HEK293 (cell line): ENCODE results near the gene KPNA3.

Experiments used
- CTCF ChIA-PET: fragments of 350-600 bp; formaldehyde crosslinking; extraction: SDS; loops from one replicate; lab custom pipeline; 2021; ENCODE audit warnings: antibody characterized with exemption; lab: Yijun Ruan, JAX
- POLR2A ChIA-PET: fragments of 300-600 bp; formaldehyde crosslinking; extraction: SDS; loops from one replicate; lab custom pipeline; 2020; ENCODE audit warnings: antibody characterized with exemption, inconsistent platforms; lab: Yijun Ruan, JAX
- H3K27ac ChIP-seq: fragments of 200-500 bp; sonication (Bioruptor generic); 2 replicates; pipeline ENCODE4 v1.5.1; 2014; ENCODE audit warnings: low read depth, low read length, control low read depth, inconsistent platforms; ENCODE audit errors: extremely low read depth
- H3K36me3 ChIP-seq, 2 experiments: fragments of 200-500 bp in 1 of 2; sonication (Bioruptor generic) in 1 of 2; 1 replicate in 1 of 2; 2 replicates in 1 of 2; pipeline ENCODE4 v1.5.1; 2014 to 2017; ENCODE audit warnings: inconsistent platforms in 2 of 2, low read length in 2 of 2; ENCODE audit not compliant: control insufficient read depth in 2 of 2, insufficient read depth in 1 of 2
- H3K4me1 ChIP-seq: fragments of 200-500 bp; sonication (Bioruptor generic); 2 replicates; pipeline ENCODE4 v1.5.1; 2014; ENCODE audit warnings: mild to moderate bottlenecking, low read length, inconsistent platforms; ENCODE audit not compliant: control insufficient read depth, insufficient read depth
- H3K4me3 ChIP-seq: 2 replicates; pipeline ENCODE4 v1.5.1; 2011; ENCODE audit warnings: low read depth, mild to moderate bottlenecking, control low read depth, low read length, moderate library complexity
- H3K9me3 ChIP-seq: fragments of 200-500 bp; sonication (Bioruptor generic); 2 replicates; pipeline ENCODE4 v1.5.1; 2014; ENCODE audit warnings: low read depth, low read length, inconsistent platforms; ENCODE audit not compliant: control insufficient read depth, insufficient read depth
- SP2 ChIP-seq: fragments of 450-650 bp; formaldehyde crosslinking; IDR thresholded peaks from 2 replicates; pipeline ENCODE4 v1.5.1; 2016; ENCODE audit warnings: missing biosample characterization, missing genetic modification characterization
- ZBTB8A ChIP-seq: fragments of 450-650 bp; formaldehyde crosslinking; IDR thresholded peaks from 2 replicates; pipeline ENCODE4 v1.5.1; 2016; ENCODE audit warnings: missing biosample characterization, missing genetic modification characterization
- ZNF10 ChIP-seq: fragments of 450-650 bp; formaldehyde crosslinking; IDR thresholded peaks from 2 replicates; pipeline ENCODE4 v1.5.1; 2017; ENCODE audit warnings: missing biosample characterization, missing genetic modification characterization
- ZNF211 ChIP-seq: fragments of 450-650 bp; formaldehyde crosslinking; IDR thresholded peaks from 2 replicates; pipeline ENCODE4 v1.5.1; 2016; ENCODE audit warnings: low read depth, missing biosample characterization, missing genetic modification characterization
- ZNF266 ChIP-seq: fragments of 450-650 bp; formaldehyde crosslinking; IDR thresholded peaks from 2 replicates; pipeline ENCODE4 v1.5.1; 2016; ENCODE audit warnings: missing biosample characterization, missing genetic modification characterization, low read depth
- ZNF302 ChIP-seq: fragments of 450-650 bp; formaldehyde crosslinking; IDR thresholded peaks from 2 replicates; pipeline ENCODE4 v1.5.1; 2016; ENCODE audit warnings: missing biosample characterization, missing genetic modification characterization, low read depth
- ZNF324 ChIP-seq: fragments of 450-650 bp; formaldehyde crosslinking; IDR thresholded peaks from 2 replicates; pipeline ENCODE4 v1.5.1; 2016; ENCODE audit warnings: missing biosample characterization, missing genetic modification characterization
- ZNF391 ChIP-seq: fragments of 450-650 bp; formaldehyde crosslinking; IDR thresholded peaks from 2 replicates; pipeline ENCODE4 v1.5.1; 2016; ENCODE audit warnings: low read depth, missing biosample characterization, missing genetic modification characterization, borderline replicate concordance
- ZNF394 ChIP-seq: fragments of 450-650 bp; formaldehyde crosslinking; IDR thresholded peaks from 2 replicates; pipeline ENCODE4 v1.5.1; 2016; ENCODE audit warnings: missing biosample characterization, missing genetic modification characterization, mild to moderate bottlenecking, moderate library complexity, borderline replicate concordance
- ZNF433 ChIP-seq: fragments of 450-650 bp; formaldehyde crosslinking; IDR thresholded peaks from 2 replicates; pipeline ENCODE4 v1.5.1; 2016; ENCODE audit warnings: missing biosample characterization, missing genetic modification characterization, low read depth
- ZNF558 ChIP-seq: fragments of 450-650 bp; formaldehyde crosslinking; IDR thresholded peaks from 2 replicates; pipeline ENCODE4 v1.5.1; 2016; ENCODE audit warnings: missing biosample characterization, missing genetic modification characterization
- ZNF560 ChIP-seq: fragments of 450-650 bp; formaldehyde crosslinking; IDR thresholded peaks from 2 replicates; pipeline ENCODE4 v1.5.1; 2017; ENCODE audit warnings: missing biosample characterization, missing genetic modification characterization, borderline replicate concordance
- ZNF623 ChIP-seq: fragments of 450-650 bp; formaldehyde crosslinking; IDR thresholded peaks from 2 replicates; pipeline ENCODE4 v1.5.1; 2016; ENCODE audit warnings: missing biosample characterization, missing genetic modification characterization
- ZNF654 ChIP-seq: fragments of 450-650 bp; formaldehyde crosslinking; IDR thresholded peaks from 2 replicates; pipeline ENCODE4 v1.5.1; 2016; ENCODE audit warnings: low read depth, missing biosample characterization, missing genetic modification characterization
- ZNF664 ChIP-seq: fragments of 450-650 bp; formaldehyde crosslinking; IDR thresholded peaks from 2 replicates; pipeline ENCODE4 v1.5.1; 2016; ENCODE audit warnings: missing biosample characterization, missing genetic modification characterization
- ZNF670 ChIP-seq: fragments of 450-650 bp; formaldehyde crosslinking; IDR thresholded peaks from 2 replicates; pipeline ENCODE4 v1.5.1; 2016; ENCODE audit warnings: missing biosample characterization, missing genetic modification characterization, low read depth
- ZNF777 ChIP-seq: fragments of 450-650 bp; formaldehyde crosslinking; IDR thresholded peaks from 2 replicates; pipeline ENCODE4 v1.5.1; 2017; ENCODE audit warnings: missing biosample characterization, missing genetic modification characterization, borderline replicate concordance
- ZNF791 ChIP-seq: fragments of 450-650 bp; formaldehyde crosslinking; IDR thresholded peaks from 2 replicates; pipeline ENCODE4 v1.5.1; 2016; ENCODE audit warnings: missing biosample characterization, missing genetic modification characterization
- TF ChIP-seq, protein P1 (sequence below): fragments of 450-650 bp; formaldehyde crosslinking; IDR thresholded peaks from 2 replicates; pipeline ENCODE4 v1.5.1; 2016; ENCODE audit warnings: missing biosample characterization, missing genetic modification characterization
- TF ChIP-seq, protein P2 (sequence below): fragments of 450-650 bp; formaldehyde crosslinking; IDR thresholded peaks from 2 replicates; pipeline ENCODE4 v1.5.1; 2016; ENCODE audit warnings: missing biosample characterization, missing genetic modification characterization
- TF ChIP-seq, protein P3 (sequence below): fragments of 450-650 bp; IDR thresholded peaks from 2 replicates; pipeline ENCODE4 v1.5.1; 2018; ENCODE audit warnings: missing biosample characterization, missing genetic modification characterization
- TF ChIP-seq, protein P4 (sequence below): fragments of 450-650 bp; formaldehyde crosslinking; IDR thresholded peaks from 2 replicates; pipeline ENCODE4 v1.5.1; 2016; ENCODE audit warnings: missing biosample characterization, missing genetic modification characterization, borderline replicate concordance
- TF ChIP-seq, protein P5 (sequence below): fragments of 450-650 bp; formaldehyde crosslinking; IDR thresholded peaks from 2 replicates; pipeline ENCODE4 v1.5.1; 2016; ENCODE audit warnings: missing biosample characterization, missing genetic modification characterization, borderline replicate concordance

The KPNA3 gene

DNA sequence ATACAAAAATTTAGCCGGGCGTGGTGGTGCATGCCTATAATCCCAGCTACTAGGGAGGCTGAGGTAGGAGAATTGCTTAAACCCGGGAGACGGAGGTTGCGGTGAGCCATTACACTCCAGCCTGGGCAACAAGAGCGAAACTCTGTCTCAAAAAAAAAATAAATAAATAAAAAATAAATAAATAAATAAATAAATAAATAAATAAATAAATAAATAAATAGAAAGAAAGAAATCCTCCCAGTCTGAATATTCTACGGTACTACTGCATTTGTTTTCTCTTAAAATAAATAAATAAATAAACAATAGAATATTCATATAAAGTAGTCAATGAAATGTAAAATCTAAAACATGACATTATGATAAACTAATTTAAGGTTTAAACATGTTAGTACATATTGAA is 88.2 kb downstream of the KPNA3 start (continued):
- TF ChIP-seq ZBTB8A (tag by site-specific recombination) = peak; percentile 78
- peak; percentile 48; the same call in 1 of the 2 replicates for TF ChIP-seq ZNF664
- TF ChIP-seq ZNF558 = peak; percentile 76
- TF ChIP-seq ZNF791 (tag by site-specific recombination) = 0 out of 2 replicates have a peak, but pooled peaks have one; percentile 38
- TF ChIP-seq ZNF394 = peak; percentile 94
- TF ChIP-seq ZNF433 = peak; percentile 57; the same call in 1 of the 2 replicates
- TF ChIP-seq, protein P1, sequence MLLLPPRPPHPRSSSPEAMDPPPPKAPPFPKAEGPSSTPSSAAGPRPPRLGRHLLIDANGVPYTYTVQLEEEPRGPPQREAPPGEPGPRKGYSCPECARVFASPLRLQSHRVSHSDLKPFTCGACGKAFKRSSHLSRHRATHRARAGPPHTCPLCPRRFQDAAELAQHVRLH = 0 out of 2 replicates have a peak, but pooled peaks have one; percentile 67
- peak; percentile 66; the same call in 1 of the 2 replicates for TF ChIP-seq ZNF266 (tag by site-specific recombination)
- TF ChIP-seq ZNF560 = 0 out of 2 replicates have a peak, but pooled peaks have one; percentile 31
- TF ChIP-seq, protein P2, sequence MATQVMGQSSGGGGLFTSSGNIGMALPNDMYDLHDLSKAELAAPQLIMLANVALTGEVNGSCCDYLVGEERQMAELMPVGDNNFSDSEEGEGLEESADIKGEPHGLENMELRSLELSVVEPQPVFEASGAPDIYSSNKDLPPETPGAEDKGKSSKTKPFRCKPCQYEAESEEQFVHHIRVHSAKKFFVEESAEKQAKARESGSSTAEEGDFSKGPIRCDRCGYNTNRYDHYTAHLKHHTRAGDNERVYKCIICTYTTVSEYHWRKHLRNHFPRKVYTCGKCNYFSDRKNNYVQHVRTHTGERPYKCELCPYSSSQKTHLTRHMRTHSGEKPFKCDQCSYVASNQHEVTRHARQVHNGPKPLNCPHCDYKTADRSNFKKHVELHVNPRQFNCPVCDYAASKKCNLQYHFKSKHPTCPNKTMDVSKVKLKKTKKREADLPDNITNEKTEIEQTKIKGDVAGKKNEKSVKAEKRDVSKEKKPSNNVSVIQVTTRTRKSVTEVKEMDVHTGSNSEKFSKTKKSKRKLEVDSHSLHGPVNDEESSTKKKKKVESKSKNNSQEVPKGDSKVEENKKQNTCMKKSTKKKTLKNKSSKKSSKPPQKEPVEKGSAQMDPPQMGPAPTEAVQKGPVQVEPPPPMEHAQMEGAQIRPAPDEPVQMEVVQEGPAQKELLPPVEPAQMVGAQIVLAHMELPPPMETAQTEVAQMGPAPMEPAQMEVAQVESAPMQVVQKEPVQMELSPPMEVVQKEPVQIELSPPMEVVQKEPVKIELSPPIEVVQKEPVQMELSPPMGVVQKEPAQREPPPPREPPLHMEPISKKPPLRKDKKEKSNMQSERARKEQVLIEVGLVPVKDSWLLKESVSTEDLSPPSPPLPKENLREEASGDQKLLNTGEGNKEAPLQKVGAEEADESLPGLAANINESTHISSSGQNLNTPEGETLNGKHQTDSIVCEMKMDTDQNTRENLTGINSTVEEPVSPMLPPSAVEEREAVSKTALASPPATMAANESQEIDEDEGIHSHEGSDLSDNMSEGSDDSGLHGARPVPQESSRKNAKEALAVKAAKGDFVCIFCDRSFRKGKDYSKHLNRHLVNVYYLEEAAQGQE (tag by site-specific recombination) = peak; percentile 83

DNA sequence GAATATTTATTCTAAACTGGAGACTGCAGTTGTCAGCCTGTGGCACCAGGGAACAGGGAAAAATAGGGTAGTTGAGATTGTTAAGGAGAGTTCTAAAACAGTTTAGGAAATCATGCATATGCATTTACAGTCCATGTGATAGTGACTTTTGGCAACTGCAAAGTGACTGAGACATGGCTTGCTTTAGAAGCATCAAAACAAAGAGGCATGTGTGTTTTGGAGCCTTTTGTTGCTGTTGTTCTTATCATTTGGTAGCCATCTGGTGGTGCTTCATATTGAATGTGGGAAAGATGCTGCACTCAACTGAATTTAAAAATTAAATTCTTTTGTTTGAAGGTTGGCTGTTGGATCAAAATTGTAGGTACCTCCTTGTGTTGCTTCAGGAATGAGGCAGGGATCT is 91.0 kb downstream of the KPNA3 start:
- H3K27ac ChIP-seq = no peak overlapping the region
- no peaks in the 10 kb centered on the region for H3K9me3 ChIP-seq
- H3K4me3 ChIP-seq = no peak overlapping the region
- no peaks in the 10 kb centered on the region for H3K4me1 ChIP-seq
- H3K36me3 ChIP-seq = peaks cover 22 to 30% of the 10 kb centered on the region in 2 experiments
- ChIA-PET CTCF (no interaction called here), POLR2A (no interaction called here)
- TF ChIP-seq, protein P3, sequence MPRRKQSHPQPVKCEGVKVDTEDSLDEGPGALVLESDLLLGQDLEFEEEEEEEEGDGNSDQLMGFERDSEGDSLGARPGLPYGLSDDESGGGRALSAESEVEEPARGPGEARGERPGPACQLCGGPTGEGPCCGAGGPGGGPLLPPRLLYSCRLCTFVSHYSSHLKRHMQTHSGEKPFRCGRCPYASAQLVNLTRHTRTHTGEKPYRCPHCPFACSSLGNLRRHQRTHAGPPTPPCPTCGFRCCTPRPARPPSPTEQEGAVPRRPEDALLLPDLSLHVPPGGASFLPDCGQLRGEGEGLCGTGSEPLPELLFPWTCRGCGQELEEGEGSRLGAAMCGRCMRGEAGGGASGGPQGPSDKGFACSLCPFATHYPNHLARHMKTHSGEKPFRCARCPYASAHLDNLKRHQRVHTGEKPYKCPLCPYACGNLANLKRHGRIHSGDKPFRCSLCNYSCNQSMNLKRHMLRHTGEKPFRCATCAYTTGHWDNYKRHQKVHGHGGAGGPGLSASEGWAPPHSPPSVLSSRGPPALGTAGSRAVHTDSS (tag by site-specific recombination) = no peak
- TF ChIP-seq ZNF623 (tag by site-specific recombination) (no peak), ZNF654 (tag by site-specific recombination) (no peak), ZNF324 (tag by site-specific recombination) (no peak), ZNF211 (tag by site-specific recombination) (no peak), SP2 (no peak), ZNF391 (tag by site-specific recombination) (no peak), ZNF670 (tag by site-specific recombination) (no peak), ZNF664 (no peak), ZNF302 (tag by site-specific recombination) (no peak), ZNF10 (tag by site-specific recombination) (no peak), ZNF777 (tag by site-specific recombination) (no peak)
- TF ChIP-seq, protein P4, sequence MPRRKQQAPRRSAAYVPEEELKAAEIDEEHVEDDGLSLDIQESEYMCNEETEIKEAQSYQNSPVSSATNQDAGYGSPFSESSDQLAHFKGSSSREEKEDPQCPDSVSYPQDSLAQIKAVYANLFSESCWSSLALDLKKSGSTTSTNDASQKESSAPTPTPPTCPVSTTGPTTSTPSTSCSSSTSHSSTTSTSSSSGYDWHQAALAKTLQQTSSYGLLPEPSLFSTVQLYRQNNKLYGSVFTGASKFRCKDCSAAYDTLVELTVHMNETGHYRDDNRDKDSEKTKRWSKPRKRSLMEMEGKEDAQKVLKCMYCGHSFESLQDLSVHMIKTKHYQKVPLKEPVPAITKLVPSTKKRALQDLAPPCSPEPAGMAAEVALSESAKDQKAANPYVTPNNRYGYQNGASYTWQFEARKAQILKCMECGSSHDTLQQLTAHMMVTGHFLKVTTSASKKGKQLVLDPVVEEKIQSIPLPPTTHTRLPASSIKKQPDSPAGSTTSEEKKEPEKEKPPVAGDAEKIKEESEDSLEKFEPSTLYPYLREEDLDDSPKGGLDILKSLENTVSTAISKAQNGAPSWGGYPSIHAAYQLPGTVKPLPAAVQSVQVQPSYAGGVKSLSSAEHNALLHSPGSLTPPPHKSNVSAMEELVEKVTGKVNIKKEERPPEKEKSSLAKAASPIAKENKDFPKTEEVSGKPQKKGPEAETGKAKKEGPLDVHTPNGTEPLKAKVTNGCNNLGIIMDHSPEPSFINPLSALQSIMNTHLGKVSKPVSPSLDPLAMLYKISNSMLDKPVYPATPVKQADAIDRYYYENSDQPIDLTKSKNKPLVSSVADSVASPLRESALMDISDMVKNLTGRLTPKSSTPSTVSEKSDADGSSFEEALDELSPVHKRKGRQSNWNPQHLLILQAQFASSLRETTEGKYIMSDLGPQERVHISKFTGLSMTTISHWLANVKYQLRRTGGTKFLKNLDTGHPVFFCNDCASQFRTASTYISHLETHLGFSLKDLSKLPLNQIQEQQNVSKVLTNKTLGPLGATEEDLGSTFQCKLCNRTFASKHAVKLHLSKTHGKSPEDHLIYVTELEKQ (tag by site-specific recombination) = no peak
- TF ChIP-seq, protein P5, sequence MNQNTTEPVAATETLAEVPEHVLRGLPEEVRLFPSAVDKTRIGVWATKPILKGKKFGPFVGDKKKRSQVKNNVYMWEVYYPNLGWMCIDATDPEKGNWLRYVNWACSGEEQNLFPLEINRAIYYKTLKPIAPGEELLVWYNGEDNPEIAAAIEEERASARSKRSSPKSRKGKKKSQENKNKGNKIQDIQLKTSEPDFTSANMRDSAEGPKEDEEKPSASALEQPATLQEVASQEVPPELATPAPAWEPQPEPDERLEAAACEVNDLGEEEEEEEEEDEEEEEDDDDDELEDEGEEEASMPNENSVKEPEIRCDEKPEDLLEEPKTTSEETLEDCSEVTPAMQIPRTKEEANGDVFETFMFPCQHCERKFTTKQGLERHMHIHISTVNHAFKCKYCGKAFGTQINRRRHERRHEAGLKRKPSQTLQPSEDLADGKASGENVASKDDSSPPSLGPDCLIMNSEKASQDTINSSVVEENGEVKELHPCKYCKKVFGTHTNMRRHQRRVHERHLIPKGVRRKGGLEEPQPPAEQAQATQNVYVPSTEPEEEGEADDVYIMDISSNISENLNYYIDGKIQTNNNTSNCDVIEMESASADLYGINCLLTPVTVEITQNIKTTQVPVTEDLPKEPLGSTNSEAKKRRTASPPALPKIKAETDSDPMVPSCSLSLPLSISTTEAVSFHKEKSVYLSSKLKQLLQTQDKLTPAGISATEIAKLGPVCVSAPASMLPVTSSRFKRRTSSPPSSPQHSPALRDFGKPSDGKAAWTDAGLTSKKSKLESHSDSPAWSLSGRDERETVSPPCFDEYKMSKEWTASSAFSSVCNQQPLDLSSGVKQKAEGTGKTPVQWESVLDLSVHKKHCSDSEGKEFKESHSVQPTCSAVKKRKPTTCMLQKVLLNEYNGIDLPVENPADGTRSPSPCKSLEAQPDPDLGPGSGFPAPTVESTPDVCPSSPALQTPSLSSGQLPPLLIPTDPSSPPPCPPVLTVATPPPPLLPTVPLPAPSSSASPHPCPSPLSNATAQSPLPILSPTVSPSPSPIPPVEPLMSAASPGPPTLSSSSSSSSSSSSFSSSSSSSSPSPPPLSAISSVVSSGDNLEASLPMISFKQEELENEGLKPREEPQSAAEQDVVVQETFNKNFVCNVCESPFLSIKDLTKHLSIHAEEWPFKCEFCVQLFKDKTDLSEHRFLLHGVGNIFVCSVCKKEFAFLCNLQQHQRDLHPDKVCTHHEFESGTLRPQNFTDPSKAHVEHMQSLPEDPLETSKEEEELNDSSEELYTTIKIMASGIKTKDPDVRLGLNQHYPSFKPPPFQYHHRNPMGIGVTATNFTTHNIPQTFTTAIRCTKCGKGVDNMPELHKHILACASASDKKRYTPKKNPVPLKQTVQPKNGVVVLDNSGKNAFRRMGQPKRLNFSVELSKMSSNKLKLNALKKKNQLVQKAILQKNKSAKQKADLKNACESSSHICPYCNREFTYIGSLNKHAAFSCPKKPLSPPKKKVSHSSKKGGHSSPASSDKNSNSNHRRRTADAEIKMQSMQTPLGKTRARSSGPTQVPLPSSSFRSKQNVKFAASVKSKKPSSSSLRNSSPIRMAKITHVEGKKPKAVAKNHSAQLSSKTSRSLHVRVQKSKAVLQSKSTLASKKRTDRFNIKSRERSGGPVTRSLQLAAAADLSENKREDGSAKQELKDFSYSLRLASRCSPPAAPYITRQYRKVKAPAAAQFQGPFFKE (tag by site-specific recombination) = no peak
